ENCODE data around the gene TRIM59.

Gene TRIM59

GRCh38 chr3:160449636-160450598, at the start of gene TRIM59:
Gene TRIM59 (minus strand): TSS chr3:160449786. CDS start chr3:160439183, 10,603 bp downstream.
- peak; percentile 77 to 85 for DNase-seq

GRCh38 chr3:160498202-160498601, 48.6 kb upstream of the TRIM59 start:
- no peak for DNase-seq

- DNase-seq = no peak
Observed at GRCh38 chr3:160490166-160490565, 40.6 kb upstream of the TRIM59 start.

GRCh38 chr3:160486459-160486869, 36.9 kb upstream of the TRIM59 start:
- peak in 1 of 2 experiments; percentile 55 for DNase-seq

- peak; percentile 19 to 73 for DNase-seq
Observed at GRCh38 chr3:160482796-160483195, 33.2 kb upstream of the TRIM59 start.

- no peak for DNase-seq
Observed at GRCh38 chr3:160481856-160482255, 32.3 kb upstream of the TRIM59 start.

GRCh38 chr3:160480931-160481330, 31.3 kb upstream of the TRIM59 start:
- DNase-seq = no peak

- DNase-seq = no peak
Observed at GRCh38 chr3:160479376-160479775, 29.8 kb upstream of the TRIM59 start.

GRCh38 chr3:160478338-160478737, 28.8 kb upstream of the TRIM59 start:
- DNase-seq = no peak

GRCh38 chr3:160477750-160478149, 28.2 kb upstream of the TRIM59 start:
- no peak for DNase-seq

GRCh38 chr3:160475884-160476283, 26.3 kb upstream of the TRIM59 start:
- no peak for DNase-seq

- DNase-seq = no peak
Observed at GRCh38 chr3:160475153-160475552, 25.6 kb upstream of the TRIM59 start.

- no peak for DNase-seq
Observed at GRCh38 chr3:160474416-160474838, 24.8 kb upstream of the TRIM59 start.

- DNase-seq = no peak
Observed at GRCh38 chr3:160473978-160474377, 24.4 kb upstream of the TRIM59 start.

- no peak for DNase-seq
Observed at GRCh38 chr3:160473221-160473620, 23.6 kb upstream of the TRIM59 start.

GRCh38 chr3:160472344-160472743, 22.8 kb upstream of the TRIM59 start:
- DNase-seq = no peak

- no peak for DNase-seq
Observed at GRCh38 chr3:160471892-160472291, 22.3 kb upstream of the TRIM59 start.

GRCh38 chr3:160470181-160470580, 20.6 kb upstream of the TRIM59 start:
- DNase-seq = no peak

- DNase-seq = no peak
Observed at GRCh38 chr3:160464971-160465370, 15.4 kb upstream of the TRIM59 start.

- no peak for DNase-seq
Observed at GRCh38 chr3:160464321-160464720, 14.7 kb upstream of the TRIM59 start.

- DNase-seq = no peak
Observed at GRCh38 chr3:160460033-160460432, 10.4 kb upstream of the TRIM59 start.

- no peak for DNase-seq
Observed at GRCh38 chr3:160459450-160459970, 9.9 kb upstream of the TRIM59 start.

- peak; percentile 91 for DNase-seq
Observed at GRCh38 chr3:160458151-160458550, 8.6 kb upstream of the TRIM59 start.

GRCh38 chr3:160455846-160456245, 6.3 kb upstream of the TRIM59 start:
- peak; percentile 27 to 62 for DNase-seq
